ENCODE results near the gene NFYA. TPM values are rescaled to one million over a fixed set of nuclear protein-coding genes. Genes with fewer than 3 reads are reported as not detected.

The NFYA gene
- total and polyA plus RNA-seq, 9 of the 15 experiments (the other 6 are each of a cell fraction or from before 2014, with no cell fraction given) = 7.3 to 37.1 (median 21.8) TPM

- BruUV-seq (replicated peaks) = no TSS peak
- H4K20me1 ChIP-seq (replicated peaks; ENCODE audit: control insufficient read depth, insufficient read depth, low read length) = no peaks in the 10 kb centered on the region
- FAIRE-seq (no peak), DNase-seq (ENCODE audit: extremely low read depth in 1 of 4, low spot score in 3 of 4) (no peak), ATAC-seq (no peak)
- intact Hi-C loops (cut with micrococcal nuclease) = no loop called here
- no peaks in the 10 kb centered on the region for H3K27me3 ChIP-seq (ENCODE audit: control insufficient read depth in 2 of 2, insufficient read depth in 2 of 2, low read length in 2 of 2)
- in situ Hi-C loops (cut with MboI) = no loop called here
- no peak overlapping the region for H3K4me3 ChIP-seq
- peaks cover 81% of the 10 kb centered on the region for H3K36me3 ChIP-seq (ENCODE audit: control insufficient read depth, insufficient read depth, low read length)
- TF ChIP-seq ZNF239 (CRISPR knock-in tag; IDR thresholded peaks at IDR 0.05) (no peak), DACH1 (IDR thresholded peaks at IDR 0.05; ENCODE audit: partially characterized antibody) (no peak), HIVEP1 (CRISPR knock-in tag; IDR thresholded peaks at IDR 0.05) (no peak), ATF3 (IDR thresholded peaks at IDR 0.05) (peak; percentile 89), ATF3 (CRISPR knock-in tag; conservative IDR thresholded peaks at IDR 0.05) (no peak), NR2C1 (IDR thresholded peaks at IDR 0.05) (no peak), NR2C1 (tag; IDR thresholded peaks at IDR 0.05) (no peak), MCM2 (IDR thresholded peaks at IDR 0.05; ENCODE audit: low read depth) (no peak), CEBPB (tag; IDR thresholded peaks at IDR 0.05) (peak; percentile 76), SNRNP70 (optimal IDR thresholded peaks at IDR 0.05; ENCODE audit: low read depth, low read length) (no peak), CEBPG (CRISPR knock-in tag; IDR thresholded peaks at IDR 0.05) (no peak), CEBPG (tag; conservative IDR thresholded peaks at IDR 0.05 in 1 of 2, IDR thresholded peaks at IDR 0.05 in 1 of 2) (peak; percentile 80 to 95)
- ChIA-PET POLR2A (no interaction called here), CTCF (ENCODE audit: low intra/inter-chr PET ratio) (no interaction called here)
- no peak overlapping the region for H3K27ac ChIP-seq (ENCODE audit: extremely low read depth, low read depth, low read length)
- H3K9me1 ChIP-seq (ENCODE audit: control insufficient read depth, insufficient read depth, low read length) = no peaks in the 10 kb centered on the region
- peaks cover 5% of the 10 kb centered on the region; the same call in 1 of the 3 replicates for H3K79me2 ChIP-seq (ENCODE audit: control insufficient read depth, insufficient read depth, low read length)
- H3K9ac ChIP-seq (ENCODE audit: insufficient read depth in 1 of 2, low read depth in 2 of 2, low read length in 2 of 2) = no peak overlapping the region
- H3K4me1 ChIP-seq (replicated peaks in 1 of 2; ENCODE audit: control insufficient read depth in 2 of 2, insufficient read depth in 2 of 2, low read length in 2 of 2) = no peaks in the 10 kb centered on the region
- no peak overlapping the region for H2AFZ ChIP-seq (ENCODE audit: low read depth, low read length)
- no peak overlapping the region for H3K4me2 ChIP-seq (ENCODE audit: insufficient read depth, low read length)
- H3K9me3 ChIP-seq (replicated peaks; ENCODE audit: control insufficient read depth, insufficient read depth, low read depth, low read length) = no peaks in the 10 kb centered on the region
Measured at GRCh38 chr6:41085182-41085581, 12.4 kb downstream of the NFYA start.

Data from K562 (cell line).